IMR-90 (cell line): Measurements from ENCODE around the gene ARHGAP18. TPM values are rescaled to one million over a fixed set of nuclear protein-coding genes. Genes with fewer than 3 reads are reported as not detected.

ENCODE experiments used
- ATAC-seq: fragments of 200-7000 bp; cut with Tn5 transposase; 2 replicates; pipeline ENCODE4 v1.9.1; 2020; ENCODE audit warnings: low read depth, mild to moderate bottlenecking, moderate library complexity
- BruUV-seq: library from RNA; stranded (reverse); fragments of 400-500 nt; replicated peaks from 2 replicates; lab custom pipeline; 2021; lab: Mats Ljungman, UMichigan
- CTCF ChIA-PET: fragments of 300-600 bp; formaldehyde crosslinking; extraction: SDS; loops from one replicate; lab custom pipeline; 2021; ENCODE audit warnings: antibody characterized with exemption; lab: Yijun Ruan, JAX
- POLR2A ChIA-PET: fragments of 300-600 bp; sonication (Branson Sonifier 250); formaldehyde crosslinking; loops from one replicate; lab custom pipeline; 2022; ENCODE audit warnings: antibody characterized with exemption; ENCODE audit not compliant: unreplicated experiment; lab: Charles Lee
- DNase-seq: peaks from one replicate; pipeline ENCODE4 v3.0.0; 2013
- H2AFZ ChIP-seq: replicated peaks from 2 replicates; pipeline ENCODE3; 2013; ENCODE audit warnings: low read length, mild to moderate bottlenecking; ENCODE audit not compliant: poor library complexity
- H2AK5ac ChIP-seq: 2 replicates; pipeline ENCODE4 v1.6.1; 2013; ENCODE audit warnings: low read depth, low read length, inconsistent platforms
- H2AK9ac ChIP-seq: replicated peaks from 2 replicates; pipeline ENCODE3; 2013; ENCODE audit warnings: mild to moderate bottlenecking, low read depth, low read length, moderate library complexity; ENCODE audit not compliant: poor library complexity
- H2BK120ac ChIP-seq: 2 replicates; pipeline ENCODE4 v1.6.1; 2013; ENCODE audit warnings: low read depth, low read length, inconsistent platforms
- H2BK15ac ChIP-seq: 3 replicates; pipeline ENCODE4 v1.6.1; 2013; ENCODE audit warnings: low read depth, low read length, inconsistent platforms
- H2BK20ac ChIP-seq: 2 replicates; pipeline ENCODE4 v1.6.1; 2013; ENCODE audit warnings: low read depth, mild to moderate bottlenecking, inconsistent platforms, low read length, moderate library complexity
- H2BK5ac ChIP-seq: 2 replicates; pipeline ENCODE4 v1.6.1; 2013; ENCODE audit warnings: mild to moderate bottlenecking, low read depth, low read length, inconsistent platforms; ENCODE audit not compliant: poor library complexity, severe bottlenecking
- H3K14ac ChIP-seq: replicated peaks from 2 replicates; pipeline ENCODE4 v1.6.1; 2013; ENCODE audit warnings: low read depth, low read length, inconsistent platforms
- H3K18ac ChIP-seq: 2 replicates; pipeline ENCODE4 v1.6.1; 2013; ENCODE audit warnings: low read depth, low read length, control low read depth
- H3K23ac ChIP-seq: 2 replicates; pipeline ENCODE4 v1.6.1; 2013; ENCODE audit warnings: low read depth, low read length, inconsistent platforms
- H3K27ac ChIP-seq: 2 replicates; pipeline ENCODE4 v1.5.1; 2013; ENCODE audit warnings: mild to moderate bottlenecking, control low read depth, low read length; ENCODE audit not compliant: insufficient read depth
- H3K27me3 ChIP-seq: 2 replicates; pipeline ENCODE4 v1.6.1; 2013; ENCODE audit warnings: low read length; ENCODE audit not compliant: control insufficient read depth, insufficient read depth
- H3K36me3 ChIP-seq: 2 replicates; pipeline ENCODE4 v1.6.1; 2013; ENCODE audit warnings: low read length, mixed read lengths; ENCODE audit not compliant: control insufficient read depth, insufficient read depth
- H3K4ac ChIP-seq: 2 replicates; pipeline ENCODE4 v1.6.1; 2013; ENCODE audit warnings: low read depth, low read length, inconsistent platforms
- H3K4me1 ChIP-seq: 2 replicates; pipeline ENCODE4 v1.6.1; 2013; ENCODE audit warnings: low read length, mixed read lengths; ENCODE audit not compliant: control insufficient read depth, insufficient read depth
- H3K4me2 ChIP-seq: 2 replicates; pipeline ENCODE4 v1.6.1; 2013; ENCODE audit warnings: low read depth, mild to moderate bottlenecking, control low read depth, low read length, moderate library complexity
- H3K4me3 ChIP-seq: 2 replicates; pipeline ENCODE4 v1.5.1; 2013; ENCODE audit warnings: low read depth, mild to moderate bottlenecking, control low read depth, low read length, moderate library complexity; ENCODE audit not compliant: insufficient read depth
- H3K56ac ChIP-seq: 2 replicates; pipeline ENCODE4 v1.6.1; 2013; ENCODE audit warnings: low read length, inconsistent platforms; ENCODE audit not compliant: insufficient read depth; ENCODE audit errors: extremely low read depth
- H3K79me1 ChIP-seq, 2 experiments: 2 replicates each; pipeline ENCODE4 v1.6.1; 2013; ENCODE audit warnings: low read length in 2 of 2, inconsistent platforms in 1 of 2, low read depth in 1 of 2
- H3K9ac ChIP-seq: 2 replicates; pipeline ENCODE4 v1.6.1; 2013; ENCODE audit warnings: low read depth, low read length, control low read depth
- H3K9me1 ChIP-seq: 2 replicates; pipeline ENCODE4 v1.6.1; 2013; ENCODE audit warnings: low read length, inconsistent platforms; ENCODE audit not compliant: insufficient read depth
- H3K9me3 ChIP-seq: 2 replicates; pipeline ENCODE4 v1.6.1; 2013; ENCODE audit warnings: low read length; ENCODE audit not compliant: control insufficient read depth, insufficient read depth
- H4K20me1 ChIP-seq: 2 replicates; pipeline ENCODE4 v1.6.1; 2013; ENCODE audit warnings: low read length, inconsistent platforms; ENCODE audit not compliant: insufficient read depth
- H4K5ac ChIP-seq: 2 replicates; pipeline ENCODE4 v1.6.1; 2013; ENCODE audit warnings: mild to moderate bottlenecking, low read depth, low read length, control low read depth
- H4K8ac ChIP-seq, 2 experiments: 2 replicates each; pipeline ENCODE4 v1.6.1; 2013; ENCODE audit warnings: low read depth in 2 of 2, low read length in 2 of 2, control low read depth in 1 of 2, inconsistent platforms in 1 of 2
- H4K91ac ChIP-seq: 2 replicates; pipeline ENCODE4 v1.6.1; 2013; ENCODE audit warnings: low read depth, low read length, inconsistent platforms; ENCODE audit not compliant: insufficient read depth
- BHLHE40 ChIP-seq: fragments of 150-350 bp; IDR thresholded peaks from 2 replicates; pipeline ENCODE4 v1.6.1; 2016; ENCODE audit warnings: mild to moderate bottlenecking, low read depth, low read length
- CHD1 ChIP-seq: IDR thresholded peaks from 2 replicates; pipeline ENCODE4 v1.6.1; 2012; ENCODE audit warnings: low read depth, low read length, improper control_type of control experiment
- CTCF ChIP-seq: conservative IDR thresholded peaks from 2 replicates; pipeline ENCODE4 v1.5.1; 2012; ENCODE audit warnings: mild to moderate bottlenecking, low read depth, low read length, improper control_type of control experiment
- ELK1 ChIP-seq: fragments of 150-350 bp; IDR thresholded peaks from 2 replicates; pipeline ENCODE4 v1.6.1; 2016; ENCODE audit warnings: low read depth, mild to moderate bottlenecking, low read length, moderate library complexity, borderline replicate concordance
- FOS ChIP-seq: fragments of 150-350 bp; IDR thresholded peaks from 2 replicates; pipeline ENCODE4 v1.6.1; 2016; ENCODE audit warnings: low read depth, low read length
- MAFK ChIP-seq: IDR thresholded peaks from 2 replicates; pipeline ENCODE4 v1.6.1; 2012; ENCODE audit warnings: low read depth, low read length, improper control_type of control experiment
- MAZ ChIP-seq: IDR thresholded peaks from 2 replicates; pipeline ENCODE4 v1.6.1; 2012; ENCODE audit warnings: low read depth, mild to moderate bottlenecking, low read length, improper control_type of control experiment, moderate library complexity, borderline replicate concordance
- NFE2L2 ChIP-seq: fragments of 150-350 bp; IDR thresholded peaks from 2 replicates; pipeline ENCODE4 v1.6.1; 2016; ENCODE audit warnings: low read depth, mild to moderate bottlenecking, low read length
- POLR2A ChIP-seq: IDR thresholded peaks from 2 replicates; pipeline ENCODE4 v1.6.1; 2012; ENCODE audit warnings: mild to moderate bottlenecking, low read depth, low read length
- RAD21 ChIP-seq: IDR thresholded peaks from 2 replicates; pipeline ENCODE4 v1.6.1; 2012; ENCODE audit warnings: low read length, improper control_type of control experiment
- SMC3 ChIP-seq: fragments of 150-350 bp; IDR thresholded peaks from 2 replicates; pipeline ENCODE4 v1.6.1; 2016; ENCODE audit warnings: low read depth, mild to moderate bottlenecking, antibody characterized with exemption, low read length, moderate library complexity
- USF2 ChIP-seq: fragments of 150-350 bp; IDR thresholded peaks from 2 replicates; pipeline ENCODE4 v1.6.1; 2017; ENCODE audit warnings: mild to moderate bottlenecking, antibody characterized with exemption, low read length, low read depth
- WGBS, 2 experiments: methylation state at CpG; one replicate each; pipeline versions ENCODE4 v1.1.5 to v1.1.7; 2013; ENCODE audit warnings: missing lambda C conversion rate in 2 of 2; ENCODE audit not compliant: insufficient read length in 1 of 2; ENCODE audit errors: extremely low coverage in 2 of 2; 5-methylcytosine and 5-hydroxymethylcytosine counted together
- dilution Hi-C: fragments of 300-500 bp; cut with HindIII; formaldehyde crosslinking; loops from one replicate; pipeline ENCODE4 v1.14.3; 2018; ENCODE audit warnings: low sequenced_read_pairs; ENCODE audit not compliant: unreplicated experiment
- in situ Hi-C: fragments of 300-500 bp; cut with MboI; formaldehyde crosslinking; loops from 3 replicates; pipeline ENCODE4 v1.14.3; 2019; ENCODE audit warnings: low sequenced_read_pairs, inconsistent platforms, mixed read lengths
- intact Hi-C: fragments of 100-400 bp; cut with micrococcal nuclease; formaldehyde crosslinking; loops from 2 replicates; pipeline ENCODE4 v1.10.0; 2022
- polyA plus RNA-seq, 3 experiments: library from polyadenylated mRNA; depleted of rRNA; stranded (reverse); fragments of >200 nt; gene quantifications; 2 replicates each; pipeline ENCODE4 v1.2.3, GENCODE V29; 2012; ENCODE audit warnings: low replicate concordance in 1 of 3
- total RNA-seq: library from RNA; depleted of rRNA; stranded (reverse); fragments of >200 nt; gene quantifications from 2 replicates; pipeline ENCODE4 v1.2.3, GENCODE V29; 2012

Gene ARHGAP18
- total and polyA plus RNA-seq, 2 of the 4 experiments (the other 2 are of a cell fraction): 6.2 to 17.0 TPM

- Histone ChIP-seq H4K8ac (peak overlapping the region; percentile 58 to 63; a peak in 3 of 4 replicates), H2AFZ (no peak overlapping the region), H2BK15ac (peak overlapping the region; percentile 92), H3K4me1 (peaks cover 16% of the 10 kb centered on the region), H3K79me1 (peaks cover 41 to 67% of the 10 kb centered on the region in 2 experiments), H2BK5ac (peak overlapping the region; percentile 46), H3K4me2 (no peak overlapping the region), H3K4ac (peak overlapping the region; percentile 64; the same call in 1 of the 2 replicates), H4K20me1 (no peaks in the 10 kb centered on the region), H3K9me3 (no peaks in the 10 kb centered on the region), H3K27me3 (no peaks in the 10 kb centered on the region), H3K4me3 (no peak overlapping the region), H3K27ac (no peak overlapping the region), H2AK9ac (no peak overlapping the region), H4K5ac (peak overlapping the region; percentile 19; the same call in 1 of the 2 replicates), H2BK20ac (peak overlapping the region; percentile 87; the same call in 1 of the 2 replicates), H4K91ac (peak overlapping the region; percentile 61), H3K56ac (no peak overlapping the region), H3K14ac (peak overlapping the region; percentile 84), H3K9ac (no peak overlapping the region), H2BK120ac (peak overlapping the region; percentile 76), H3K36me3 (no peaks in the 10 kb centered on the region), H3K9me1 (peaks cover 5% of the 10 kb centered on the region), H3K18ac (peak overlapping the region; percentile 13; the same call in 1 of the 2 replicates), H3K23ac (peak overlapping the region; percentile 75; the same call in 1 of the 2 replicates), H2AK5ac (peak overlapping the region; percentile 71)
- dilution Hi-C loops: no loop called here
- DNase-seq (peak; percentile 36), ATAC-seq (no peak)
- intact Hi-C loops: no loop called here
- ChIA-PET POLR2A (no interaction called here), CTCF (interaction anchor here (0.6 kb wide), 1 partner anchor 9 kb away, joined by 3 read pairs; no protein-coding TSS in a partner anchor)
- WGBS, 2 experiments: 100% methylated on average over 1 of the region's 2 CpGs; no CpG with 5 or more reads in 1 of the 2 experiments
- TF ChIP-seq CTCF (no peak), ELK1 (no peak), CHD1 (no peak), USF2 (no peak), MAZ (no peak), MAFK (no peak), FOS (no peak), SMC3 (no peak), BHLHE40 (no peak), POLR2A (no peak), RAD21 (no peak), NFE2L2 (no peak)
- BruUV-seq: no TSS peak
- in situ Hi-C loops: no loop called here
Measured at GRCh38 chr6:129677620-129678325, 32.2 kb downstream of the ARHGAP18 start.
